H1 (cell line): ENCODE measurements around the gene IL1R1. TPM values are rescaled to one million over a fixed set of nuclear protein-coding genes. Genes with fewer than 3 reads are reported as not detected.

ENCODE experiments used
- CTCF ChIA-PET: fragments of 300-600 bp; sonication (Branson Sonifier 250); formaldehyde crosslinking; loops from one replicate; lab custom pipeline; 2021; ENCODE audit not compliant: partially characterized antibody; lab: Charles Lee
- POLR2A ChIA-PET: fragments of 300-600 bp; sonication (Branson Sonifier 250); formaldehyde crosslinking; loops from one replicate; lab custom pipeline; 2021; ENCODE audit warnings: inconsistent platforms; ENCODE audit not compliant: partially characterized antibody; lab: Charles Lee
- DNase-seq, 2 experiments: peaks; one replicate each; pipeline versions ENCODE4 v3.0.0 to v3.0.0-alpha.2; 2010 to 2022; ENCODE audit warnings: low spot score in 2 of 2, low read depth in 1 of 2, mixed read lengths in 1 of 2
- FAIRE-seq: peaks from 2 replicates; lab custom pipeline; 2011; peaks lifted over from hg19 to GRCh38; lab: Jason Lieb, UNC
- H2AFZ ChIP-seq: 2 replicates; pipeline ENCODE4 v1.8.1; 2012; ENCODE audit warnings: low read length, inconsistent platforms
- H2AK5ac ChIP-seq: 2 replicates; pipeline ENCODE4 v1.6.1; 2013; ENCODE audit warnings: low read depth, low read length
- H2BK120ac ChIP-seq: replicated peaks from 2 replicates; pipeline ENCODE3; 2013; ENCODE audit warnings: low read depth, low read length, inconsistent platforms
- H2BK12ac ChIP-seq: 2 replicates; pipeline ENCODE4 v1.6.1; 2013; ENCODE audit warnings: low read depth, low read length
- H2BK15ac ChIP-seq: 2 replicates; pipeline ENCODE4 v1.6.1; 2013; ENCODE audit warnings: low read length
- H2BK20ac ChIP-seq: 2 replicates; pipeline ENCODE4 v1.6.1; 2013; ENCODE audit warnings: low read length
- H2BK5ac ChIP-seq: 2 replicates; pipeline ENCODE4 v1.6.1; 2013; ENCODE audit warnings: low read depth, low read length
- H3K14ac ChIP-seq: 2 replicates; pipeline ENCODE4 v1.6.1; 2013; ENCODE audit warnings: inconsistent platforms; ENCODE audit not compliant: insufficient read length
- H3K18ac ChIP-seq: 2 replicates; pipeline ENCODE4 v1.6.1; 2013; ENCODE audit warnings: low read length; ENCODE audit errors: extremely low read depth
- H3K23ac ChIP-seq: 2 replicates; pipeline ENCODE4 v1.6.1; 2013; ENCODE audit warnings: inconsistent platforms; ENCODE audit not compliant: insufficient read length
- H3K23me2 ChIP-seq: 2 replicates; pipeline ENCODE4 v1.6.1; 2013; ENCODE audit warnings: low read depth, low read length
- H3K27ac ChIP-seq: 2 replicates; pipeline ENCODE4 v1.6.1; 2011; ENCODE audit warnings: low read depth, low read length, inconsistent platforms
- H3K27me3 ChIP-seq, 4 experiments: replicated peaks in 1 of 4; 1 replicate in 1 of 4; 2 replicates in 3 of 4; pipeline versions ENCODE4 v1.6.1 to v1.8.1; 2011 to 2013; ENCODE audit warnings: low read length in 3 of 4, mild to moderate bottlenecking in 3 of 4, inconsistent platforms in 2 of 4, mixed read lengths in 2 of 4, moderate library complexity in 1 of 4; ENCODE audit not compliant: control insufficient read depth in 3 of 4, insufficient read depth in 3 of 4; ENCODE audit errors: extremely low read depth in 1 of 4
- H3K36me3 ChIP-seq, 4 experiments: 2 replicates each; pipeline versions ENCODE4 v1.6.1 to v1.8.1; 2011 to 2013; ENCODE audit warnings: mild to moderate bottlenecking in 4 of 4, low read length in 3 of 4, moderate library complexity in 2 of 4, control low read depth in 1 of 4, inconsistent platforms in 1 of 4; ENCODE audit not compliant: insufficient read depth in 4 of 4, control insufficient read depth in 2 of 4
- H3K4ac ChIP-seq: replicated peaks from 2 replicates; pipeline ENCODE3; 2013; ENCODE audit warnings: low read length, low read depth, mixed read lengths, inconsistent platforms; ENCODE audit not compliant: insufficient read length
- H3K4me1 ChIP-seq, 4 experiments: replicated peaks in 1 of 4; 1 replicate in 1 of 4; 2 replicates in 3 of 4; pipeline versions ENCODE4 v1.6.1 to v1.8.1; 2011 to 2013; ENCODE audit warnings: low read length in 3 of 4, inconsistent platforms in 2 of 4, mixed read lengths in 1 of 4; ENCODE audit not compliant: insufficient read depth in 4 of 4, control insufficient read depth in 3 of 4
- H3K4me2 ChIP-seq, 2 experiments: 2 replicates each; pipeline versions ENCODE4 v1.6.1 to v1.8.1; 2011 to 2013; ENCODE audit warnings: low read depth in 2 of 2, low read length in 2 of 2, control low read depth in 1 of 2, inconsistent platforms in 1 of 2, mild to moderate bottlenecking in 1 of 2; ENCODE audit not compliant: insufficient read depth in 1 of 2
- H3K4me3 ChIP-seq, 4 experiments: fragments of 200-600, 300-600 bp in 1 of 4; sonication (generic), shearing (Covaris generic), sonication (Bioruptor Twin) in 1 of 4; 2 replicates each; pipeline versions ENCODE4 v1.5.1 to v1.8.1; 2011 to 2016; ENCODE audit warnings: low read length in 4 of 4, low read depth in 3 of 4, control low read depth in 2 of 4, inconsistent platforms in 2 of 4, mild to moderate bottlenecking in 2 of 4, mixed read lengths in 1 of 4, moderate library complexity in 1 of 4; ENCODE audit not compliant: insufficient read depth in 2 of 4; ENCODE audit errors: extremely low read depth in 1 of 4
- H3K56ac ChIP-seq: replicated peaks from 2 replicates; pipeline ENCODE3; 2013; ENCODE audit warnings: low read depth, mild to moderate bottlenecking, mixed read lengths, low read length, inconsistent platforms; ENCODE audit not compliant: insufficient read length
- H3K79me1 ChIP-seq: 2 replicates; pipeline ENCODE4 v1.6.1; 2013; ENCODE audit warnings: low read depth, low read length, control low read depth
- H3K79me2 ChIP-seq, 2 experiments: 2 replicates each; pipeline versions ENCODE4 v1.6.1 to v1.8.1; 2012 to 2013; ENCODE audit warnings: low read length in 2 of 2, mild to moderate bottlenecking in 2 of 2, inconsistent platforms in 1 of 2; ENCODE audit not compliant: insufficient read depth in 2 of 2, control insufficient read depth in 1 of 2
- H3K9ac ChIP-seq, 4 experiments: replicated peaks in 1 of 4; 1 replicate in 1 of 4; 2 replicates in 3 of 4; pipeline versions ENCODE4 v1.6.1 to v1.8.1; 2011 to 2013; ENCODE audit warnings: low read depth in 3 of 4, low read length in 3 of 4, control low read depth in 2 of 4, mild to moderate bottlenecking in 2 of 4, moderate library complexity in 2 of 4, inconsistent platforms in 1 of 4; ENCODE audit errors: extremely low read depth in 1 of 4
- H3K9me3 ChIP-seq, 2 experiments: 2 replicates each; pipeline versions ENCODE4 v1.6.1 to v1.8.1; 2012 to 2013; ENCODE audit warnings: mild to moderate bottlenecking in 2 of 2, moderate library complexity in 2 of 2, control low read depth in 1 of 2, inconsistent platforms in 1 of 2, low read depth in 1 of 2, low read length in 1 of 2, mixed read lengths in 1 of 2; ENCODE audit not compliant: insufficient read depth in 2 of 2
- H4K20me1 ChIP-seq, 2 experiments: replicated peaks in 1 of 2; 2 replicates each; pipeline versions ENCODE3 to v1.8.1; 2011 to 2013; ENCODE audit warnings: inconsistent platforms in 2 of 2, low read length in 2 of 2, mild to moderate bottlenecking in 1 of 2; ENCODE audit not compliant: insufficient read depth in 2 of 2, control insufficient read depth in 1 of 2
- H4K5ac ChIP-seq: 2 replicates; pipeline ENCODE4 v1.6.1; 2013; ENCODE audit warnings: low read length, low read depth, mixed read lengths, inconsistent platforms; ENCODE audit not compliant: insufficient read length
- H4K8ac ChIP-seq: 2 replicates; pipeline ENCODE4 v1.8.0; 2013; ENCODE audit warnings: mild to moderate bottlenecking, moderate library complexity, low read length, inconsistent platforms; ENCODE audit not compliant: insufficient read depth; ENCODE audit errors: extremely low read depth
- H4K91ac ChIP-seq: replicated peaks from 2 replicates; pipeline ENCODE3; 2013; ENCODE audit warnings: low read length, mixed read lengths, inconsistent platforms; ENCODE audit not compliant: insufficient read length
- ASH2L ChIP-seq: fragments of 200-600, 300-600 bp; sonication (generic); IDR thresholded peaks from one replicate; pipeline ENCODE4 v1.7.1; 2017; ENCODE audit warnings: low read length
- ATF3 ChIP-seq: IDR thresholded peaks from 2 replicates; pipeline ENCODE4 v1.6.1; 2011; ENCODE audit warnings: low read depth, mild to moderate bottlenecking, low read length; ENCODE audit not compliant: insufficient read depth
- CEBPB ChIP-seq: IDR thresholded peaks from 2 replicates; pipeline ENCODE4 v1.6.1; 2012; ENCODE audit warnings: low read depth, low read length
- CTBP2 ChIP-seq: IDR thresholded peaks from 2 replicates; pipeline ENCODE4 v1.7.0; 2011; ENCODE audit warnings: borderline replicate concordance, mild to moderate bottlenecking, moderate library complexity, mixed read lengths, low read length; ENCODE audit not compliant: insufficient read depth, insufficient read length
- FOSL1 ChIP-seq: IDR thresholded peaks from 2 replicates; pipeline ENCODE4 v1.6.1; 2011; ENCODE audit warnings: mild to moderate bottlenecking, low read depth, low read length, moderate library complexity; ENCODE audit not compliant: insufficient read depth
- JUN ChIP-seq: IDR thresholded peaks from 2 replicates; pipeline ENCODE4 v1.6.1; 2011; ENCODE audit warnings: low read depth, mild to moderate bottlenecking, improper control_type of control experiment, low read length
- KDM5A ChIP-seq: fragments of 200-600 bp; IDR thresholded peaks from 2 replicates; pipeline ENCODE4 v1.7.1; 2012; ENCODE audit warnings: mild to moderate bottlenecking, low read length, inconsistent platforms, mixed read lengths
- NRF1 ChIP-seq: IDR thresholded peaks from 2 replicates; pipeline ENCODE4 v1.6.1; 2011; ENCODE audit warnings: mild to moderate bottlenecking, low read depth, low read length, improper control_type of control experiment
- RBBP5 ChIP-seq: IDR thresholded peaks from 2 replicates; pipeline ENCODE4 v1.7.1; 2012; ENCODE audit warnings: low read depth, mild to moderate bottlenecking, inconsistent platforms, low read length, moderate library complexity, borderline replicate concordance
- SP2 ChIP-seq: IDR thresholded peaks from 2 replicates; pipeline ENCODE4 v1.6.1; 2012; ENCODE audit warnings: mild to moderate bottlenecking, low read length, inconsistent platforms
- SUZ12 ChIP-seq: fragments of 200-600 bp; sonication (generic); IDR thresholded peaks from 2 replicates; pipeline ENCODE4 v1.6.1; 2012; ENCODE audit warnings: mild to moderate bottlenecking, inconsistent platforms, low read length, moderate library complexity, mixed read lengths
- TAF1 ChIP-seq: IDR thresholded peaks from 2 replicates; pipeline ENCODE4 v1.6.1; 2011; ENCODE audit warnings: mild to moderate bottlenecking, low read depth, low read length
- WGBS, 2 experiments: shearing (Covaris generic) in 1 of 2; methylation state at CpG; one replicate each; pipeline versions ENCODE4 v1.1.6 to v1.1.7; 2013 to 2015; ENCODE audit warnings: low lambda C conversion rate in 2 of 2, mixed read lengths in 2 of 2, inconsistent platforms in 1 of 2, low coverage in 1 of 2, missing lambda C conversion rate in 1 of 2; ENCODE audit not compliant: insufficient replicate concordance in 2 of 2, insufficient coverage in 1 of 2, insufficient read length in 1 of 2; ENCODE audit errors: extremely low coverage in 1 of 2, missing lambda C conversion rate in 1 of 2; 5-methylcytosine and 5-hydroxymethylcytosine counted together
- polyA plus RNA-seq, 7 experiments: library from polyadenylated mRNA; depleted of rRNA in 3 of 7; stranded (reverse) in 5 of 7; unstranded in 2 of 7; fragments of >200 nt in 5 of 7; fragments of 200-250 nt in 2 of 7; gene quantifications; 1 replicate in 5 of 7; 2 replicates in 1 of 7; 4 replicates in 1 of 7; pipeline versions ENCODE4 v1.2.1 to v1.2.3, GENCODE V29; 2011 to 2013; ENCODE audit warnings: missing spikeins in 2 of 7, mixed read lengths in 2 of 7
- total RNA-seq: library from RNA; stranded (reverse); fragmentation: NEBNext Ultra II Directional; extraction: Animal tissue kit (Norgen Biotek cat#: 25700); gene quantifications from 2 replicates; pipeline ENCODE4 v1.2.1, GENCODE V29; 2021

IL1R1 gene
- total and polyA plus RNA-seq, 2 of the 8 experiments (the other 6 are each of a cell fraction or from before 2014, with no cell fraction given), result 0.34 to 0.47 TPM

- Histone ChIP-seq H3K79me2 (no peaks in the 10 kb centered on the region), H2AK5ac (no peak overlapping the region), H4K5ac (no peak overlapping the region), H3K9ac (no peak overlapping the region), H3K18ac (no peak overlapping the region), H3K23ac (no peak overlapping the region), H3K79me1 (no peaks in the 10 kb centered on the region), H2AFZ (no peak overlapping the region), H4K8ac (no peak overlapping the region), H3K27ac (no peak overlapping the region), H2BK120ac (no peak overlapping the region), H3K14ac (no peak overlapping the region), H4K20me1 (no peaks in the 10 kb centered on the region), H3K23me2 (no peaks in the 10 kb centered on the region), H3K27me3 (peaks cover 1 to 18% (median 15%) of the 10 kb centered on the region in 4 experiments), H3K4me2 (no peak overlapping the region), H2BK20ac (no peak overlapping the region), H2BK15ac (no peak overlapping the region), H3K36me3 (no peaks in the 10 kb centered on the region), H2BK12ac (no peak overlapping the region), H3K9me3 (no peaks in the 10 kb centered on the region), H2BK5ac (no peak overlapping the region), H3K4ac (no peak overlapping the region), H3K4me3 (no peak overlapping the region), H3K4me1 (no peaks in the 10 kb centered on the region), H3K56ac (no peak overlapping the region), H4K91ac (no peak overlapping the region)
- FAIRE-seq (no peak), DNase-seq (no peak)
- ChIA-PET CTCF (interaction anchor here (0.7 to 1.9 kb wide), 4 partner anchors 39 to 178 kb away, joined by 3 to 5 read pairs (median 4); no protein-coding TSS in a partner anchor), POLR2A (interaction anchor here (0.6 kb wide), 1 partner anchor 149 kb away, joined by 5 read pairs; no protein-coding TSS in a partner anchor)
- TF ChIP-seq SUZ12, result no peak
- no peak for TF ChIP-seq RBBP5
- no peak for TF ChIP-seq CEBPB
- no peak for TF ChIP-seq ASH2L
- TF ChIP-seq FOSL1, result no peak
- TF ChIP-seq ATF3, result no peak
- TF ChIP-seq NRF1, result no peak
- TF ChIP-seq KDM5A, result no peak
- TF ChIP-seq CTBP2, result no peak
- TF ChIP-seq SP2, result no peak
- no peak for TF ChIP-seq JUN
- TF ChIP-seq TAF1, result no peak
- 95% methylated on average over 1 of the region's 1 CpG; no CpG with 5 or more reads in 1 of the 2 experiments for whole genome bisulfite sequencing, 2 experiments
These were observed 42.0 kb downstream of the IL1R1 start for GRCh38 chr2:102184568-102184967.
